MM.1S (cell line): Measurements from ENCODE around the gene CREM.

Experiments used
- DNase-seq: peaks from one replicate; pipeline ENCODE4 v3.0.0-alpha.2; 2015
- H2AFZ ChIP-seq: fragments of 300-600 bp; sonication (generic); 2 replicates; pipeline ENCODE4 v1.6.0; 2016; ENCODE audit warnings: antibody characterized with exemption, low read length
- H3F3A ChIP-seq: fragments of 300-600 bp; sonication (generic); 2 replicates; pipeline ENCODE4 v1.6.1; 2016; ENCODE audit warnings: mild to moderate bottlenecking, antibody characterized with exemption, low read length, moderate library complexity, mixed read lengths; ENCODE audit not compliant: insufficient read depth
- H3K27ac ChIP-seq: fragments of 300-600 bp; sonication (generic); 2 replicates; pipeline ENCODE4 v1.5.1; 2016; ENCODE audit warnings: mild to moderate bottlenecking, low read length
- H3K27me3 ChIP-seq: fragments of 300-600 bp; sonication (generic); replicated peaks from 2 replicates; pipeline ENCODE4 v1.6.0; 2016; ENCODE audit warnings: low read length; ENCODE audit not compliant: insufficient read depth
- H3K36me3 ChIP-seq: fragments of 300-600 bp; sonication (generic); replicated peaks from 2 replicates; pipeline ENCODE4 v1.6.1; 2016; ENCODE audit warnings: mild to moderate bottlenecking, low read length, mixed read lengths; ENCODE audit not compliant: insufficient read depth
- H3K4me1 ChIP-seq: fragments of 300-600 bp; sonication (generic); 2 replicates; pipeline ENCODE4 v1.6.1; 2016; ENCODE audit warnings: low read length, mixed read lengths
- H3K4me2 ChIP-seq: fragments of 300-600 bp; sonication (generic); 2 replicates; pipeline ENCODE4 v1.6.0; 2016; ENCODE audit warnings: low read depth, low read length
- H3K4me3 ChIP-seq: fragments of 300-600 bp; sonication (generic); 2 replicates; pipeline ENCODE4 v1.5.1; 2016; ENCODE audit warnings: low read length, mixed read lengths
- H3K79me2 ChIP-seq: fragments of 300-600 bp; sonication (generic); 2 replicates; pipeline ENCODE4 v1.6.1; 2016; ENCODE audit warnings: mixed run types, low read length, mixed read lengths
- H3K9ac ChIP-seq: fragments of 300-600 bp; sonication (generic); 2 replicates; pipeline ENCODE4 v1.6.1; 2016; ENCODE audit warnings: low read length, mixed read lengths
- H3K9me2 ChIP-seq: fragments of 300-600 bp; sonication (generic); replicated peaks from 2 replicates; pipeline ENCODE4 v1.6.1; 2016; ENCODE audit warnings: mild to moderate bottlenecking, low read length, mixed read lengths; ENCODE audit not compliant: insufficient read depth
- H3K9me3 ChIP-seq: fragments of 300-600 bp; sonication (generic); replicated peaks from 2 replicates; pipeline ENCODE4 v1.6.1; 2016; ENCODE audit warnings: mild to moderate bottlenecking, low read length, mixed read lengths; ENCODE audit not compliant: insufficient read depth
- H4K20me1 ChIP-seq: fragments of 300-600 bp; sonication (generic); 2 replicates; pipeline ENCODE4 v1.6.1; 2016; ENCODE audit warnings: mild to moderate bottlenecking, low read length, moderate library complexity, mixed read lengths; ENCODE audit not compliant: insufficient read depth
- EZH2 ChIP-seq: fragments of 300-600 bp; sonication (generic); optimal IDR thresholded peaks from 2 replicates; pipeline ENCODE3; 2017; ENCODE audit warnings: low read depth, mild to moderate bottlenecking, antibody characterized with exemption, low read length, mixed read lengths
- EZH2phosphoT487 ChIP-seq: fragments of 300-600 bp; sonication (generic); IDR thresholded peaks from 2 replicates; pipeline ENCODE4 v1.6.1; 2018; ENCODE audit warnings: antibody characterized with exemption, low read length
- TF ChIP-seq, protein P1 (sequence below): fragments of 300-600 bp; sonication (generic); IDR thresholded peaks from 2 replicates; pipeline ENCODE4 v1.5.1; 2016; ENCODE audit warnings: antibody characterized with exemption, low read length, mixed read lengths

Gene CREM

DNA sequence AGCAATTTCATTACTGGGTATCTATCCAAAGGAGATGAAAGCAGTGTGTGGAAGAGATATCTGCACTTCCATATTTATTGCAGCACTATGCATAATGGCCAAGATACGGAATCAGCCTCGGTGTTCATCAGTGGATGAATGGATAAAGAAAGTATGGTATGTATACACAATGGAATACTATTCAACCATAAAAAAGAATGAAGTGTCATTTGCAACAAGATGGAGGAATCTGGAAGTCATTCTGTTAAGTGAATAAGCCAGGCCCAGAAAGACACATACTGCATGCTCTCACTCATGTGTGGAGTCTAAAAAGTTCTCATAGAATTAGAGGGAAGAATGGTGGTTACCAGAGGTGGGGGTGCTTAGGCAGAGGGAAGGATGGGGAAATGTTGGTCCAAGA lies 35.3 kb downstream of the CREM start:
- Histone ChIP-seq H3K27ac (no peak overlapping the region), H3K4me2 (no peak overlapping the region), H2AFZ (no peak overlapping the region), H3K9me2 (no peaks in the 10 kb centered on the region), H3K9me3 (no peaks in the 10 kb centered on the region), H3K27me3 (no peaks in the 10 kb centered on the region), H3F3A (no peaks in the 10 kb centered on the region), H3K4me3 (no peak overlapping the region), H3K9ac (no peak overlapping the region), H3K4me1 (no peaks in the 10 kb centered on the region), H4K20me1 (no peaks in the 10 kb centered on the region), H3K36me3 (no peaks in the 10 kb centered on the region), H3K79me2 (no peaks in the 10 kb centered on the region)
- TF ChIP-seq, protein P1, sequence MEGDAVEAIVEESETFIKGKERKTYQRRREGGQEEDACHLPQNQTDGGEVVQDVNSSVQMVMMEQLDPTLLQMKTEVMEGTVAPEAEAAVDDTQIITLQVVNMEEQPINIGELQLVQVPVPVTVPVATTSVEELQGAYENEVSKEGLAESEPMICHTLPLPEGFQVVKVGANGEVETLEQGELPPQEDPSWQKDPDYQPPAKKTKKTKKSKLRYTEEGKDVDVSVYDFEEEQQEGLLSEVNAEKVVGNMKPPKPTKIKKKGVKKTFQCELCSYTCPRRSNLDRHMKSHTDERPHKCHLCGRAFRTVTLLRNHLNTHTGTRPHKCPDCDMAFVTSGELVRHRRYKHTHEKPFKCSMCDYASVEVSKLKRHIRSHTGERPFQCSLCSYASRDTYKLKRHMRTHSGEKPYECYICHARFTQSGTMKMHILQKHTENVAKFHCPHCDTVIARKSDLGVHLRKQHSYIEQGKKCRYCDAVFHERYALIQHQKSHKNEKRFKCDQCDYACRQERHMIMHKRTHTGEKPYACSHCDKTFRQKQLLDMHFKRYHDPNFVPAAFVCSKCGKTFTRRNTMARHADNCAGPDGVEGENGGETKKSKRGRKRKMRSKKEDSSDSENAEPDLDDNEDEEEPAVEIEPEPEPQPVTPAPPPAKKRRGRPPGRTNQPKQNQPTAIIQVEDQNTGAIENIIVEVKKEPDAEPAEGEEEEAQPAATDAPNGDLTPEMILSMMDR = no peak
- TF ChIP-seq EZH2 = no peak
- TF ChIP-seq EZH2phosphoT487 = no peak
- DNase-seq = no peak

DNA sequence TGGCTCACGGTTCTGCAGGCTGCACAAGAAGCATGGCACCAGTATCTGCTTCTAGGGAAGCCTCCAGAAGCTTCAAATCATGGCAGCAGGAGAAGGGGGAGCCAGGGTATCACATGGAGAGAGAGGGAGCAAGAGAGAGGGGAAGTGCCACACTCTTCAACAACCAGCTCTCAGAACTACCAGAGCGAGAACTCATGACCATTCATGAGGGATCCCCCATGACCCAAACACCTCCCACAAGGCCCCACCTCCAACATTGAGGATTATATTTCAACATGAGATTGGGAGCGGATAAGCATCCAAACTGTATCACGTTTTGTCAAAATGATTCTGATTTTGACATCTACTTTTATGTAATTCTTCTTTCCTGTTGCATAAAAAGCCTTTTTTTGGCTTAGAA lies 38.5 kb downstream of the CREM start:
- Histone ChIP-seq H3K4me2 (no peak overlapping the region), H3K4me3 (no peak overlapping the region), H3K9me2 (no peaks in the 10 kb centered on the region), H3K4me1 (no peaks in the 10 kb centered on the region), H3K36me3 (no peaks in the 10 kb centered on the region), H4K20me1 (no peaks in the 10 kb centered on the region), H3K27me3 (no peaks in the 10 kb centered on the region), H3K9ac (no peak overlapping the region), H3F3A (no peaks in the 10 kb centered on the region), H3K27ac (no peak overlapping the region), H3K9me3 (no peaks in the 10 kb centered on the region), H3K79me2 (no peaks in the 10 kb centered on the region), H2AFZ (no peak overlapping the region)
- no peak for DNase-seq
- TF ChIP-seq, protein P1 = no peak

DNA sequence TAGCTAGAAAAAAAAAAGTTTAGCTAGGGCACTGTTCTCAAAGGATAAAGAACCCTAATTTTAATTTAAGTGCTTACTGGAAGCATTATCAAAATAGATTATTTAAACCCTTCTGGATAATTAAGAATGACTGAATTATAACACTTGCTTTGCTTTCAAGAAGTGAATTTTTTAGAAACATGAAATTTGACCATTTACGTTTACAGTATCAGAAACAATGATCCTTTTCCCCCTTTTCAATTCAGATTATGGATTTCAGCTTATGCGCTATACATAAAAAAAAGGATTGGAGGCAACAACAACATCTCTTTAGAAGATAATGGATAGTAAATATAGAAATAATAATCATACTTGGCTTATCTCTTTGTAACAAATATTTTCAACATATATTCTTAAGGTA lies 39.2 kb downstream of the CREM start:
- no peak overlapping the region for H3K9ac ChIP-seq

More for the DNA sequence above, 39.2 kb downstream of the CREM start:
- no peaks in the 10 kb centered on the region for H4K20me1 ChIP-seq
- no peaks in the 10 kb centered on the region for H3K9me2 ChIP-seq
- H3K4me3 ChIP-seq = no peak overlapping the region
- no peak for DNase-seq
- no peaks in the 10 kb centered on the region for H3K36me3 ChIP-seq
- H3K27me3 ChIP-seq = no peaks in the 10 kb centered on the region
- no peaks in the 10 kb centered on the region for H3K9me3 ChIP-seq
- H3K4me1 ChIP-seq = no peaks in the 10 kb centered on the region
- no peaks in the 10 kb centered on the region for H3F3A ChIP-seq
- no peaks in the 10 kb centered on the region for H3K79me2 ChIP-seq
- TF ChIP-seq EZH2 = no peak
- no peak for TF ChIP-seq EZH2phosphoT487
- TF ChIP-seq, protein P1 = no peak
- no peak overlapping the region for H3K4me2 ChIP-seq
- no peak overlapping the region for H2AFZ ChIP-seq
- no peak overlapping the region for H3K27ac ChIP-seq
